ENCODE measurements around the gene RTN4RL1. TPM values are rescaled to one million over a fixed set of nuclear protein-coding genes. Genes with fewer than 3 reads are reported as not detected.

The RTN4RL1 gene
- total RNA-seq, 1 experiment from 2014 or later: 0.22 TPM

GRCh38 chr17:1947743-1948516 lies 77.2 kb downstream of the RTN4RL1 start:
- H3K27me3 ChIP-seq (ENCODE audit: insufficient read depth, low read length): no peaks in the 10 kb centered on the region
- H3K9me3 Mint-ChIP-seq: no peaks in the 10 kb centered on the region; a peak in 2 of 5 replicates
- no peak overlapping the region for H4K8ac ChIP-seq (replicated peaks; ENCODE audit: insufficient read length, low read depth, low read length)
- no peak overlapping the region for H2BK120ac ChIP-seq (ENCODE audit: low read depth, low read length, poor library complexity, severe bottlenecking)
- no peak overlapping the region for H3K4me2 ChIP-seq (ENCODE audit: insufficient read depth, insufficient read length, low read length)
- H3K4me3 Mint-ChIP-seq: no peak overlapping the region; a peak in 1 of 5 replicates
- H2BK20ac ChIP-seq (ENCODE audit: low read depth, low read length, poor library complexity, severe bottlenecking): no peak overlapping the region
- no peak overlapping the region for H4K5ac ChIP-seq (ENCODE audit: insufficient read length, low read depth, low read length)
- TF ChIP-seq CTCF (conservative IDR thresholded peaks at IDR 0.05): no peak
- no peak overlapping the region for H3K23ac ChIP-seq (ENCODE audit: insufficient read length, low read depth, low read length)
- no peak overlapping the region for H3K56ac ChIP-seq (ENCODE audit: insufficient read length, low read depth, low read length)
- no peak for DNase-seq
- H3K18ac ChIP-seq (ENCODE audit: insufficient read length, low read depth, low read length): no peak overlapping the region
- no CpG with 5 or more reads among the region's 22 CpGs for WGBS (ENCODE audit: extremely low coverage, insufficient read length, low lambda C conversion rate)
- H3K14ac ChIP-seq (ENCODE audit: insufficient read depth, low read length): peak overlapping the region; percentile 57; the same call in 1 of the 2 replicates
- H3K9me3 ChIP-seq (ENCODE audit: control insufficient read depth, low read depth, low read length): no peaks in the 10 kb centered on the region
- H3K36me3 Mint-ChIP-seq (ENCODE audit: insufficient read depth in 1 of 3, low read depth in 3 of 3): no peaks in the 10 kb centered on the region
- no peak overlapping the region for H2BK12ac ChIP-seq (ENCODE audit: insufficient read length, low read depth, low read length)
- H3K27ac Mint-ChIP-seq: no peak overlapping the region
- H2AFZ ChIP-seq (ENCODE audit: low read length): no peak overlapping the region
- no peak overlapping the region for H2BK5ac ChIP-seq (ENCODE audit: insufficient read length, low read length)
- H4K20me1 ChIP-seq (ENCODE audit: control insufficient read depth, insufficient read depth, insufficient read length): no peaks in the 10 kb centered on the region
- no peak overlapping the region for H3K4ac ChIP-seq (ENCODE audit: low read depth, low read length)
- H3T11ph ChIP-seq (ENCODE audit: low read length): no peak overlapping the region
- H2AK5ac ChIP-seq (ENCODE audit: insufficient read length, low read length): no peak overlapping the region
- no peak overlapping the region for H2BK15ac ChIP-seq (ENCODE audit: low read depth, low read length)
- peaks cover 5 to 15% of the 10 kb centered on the region in 2 experiments; a peak in 3 of 4 replicates for H3K4me1 Mint-ChIP-seq
- H4K91ac ChIP-seq (ENCODE audit: insufficient read length, low read depth, low read length): no peak overlapping the region
- no peaks in the 10 kb centered on the region for H3K23me2 ChIP-seq (ENCODE audit: insufficient read length, low read depth, low read length, poor library complexity, severe bottlenecking)
- no peaks in the 10 kb centered on the region for H3K79me1 ChIP-seq (ENCODE audit: insufficient read depth, low read depth, low read length, poor library complexity, severe bottlenecking)
- peaks cover 44% of the 10 kb centered on the region for H3K27me3 Mint-ChIP-seq (ENCODE audit: low read depth)
- H3K4me1 ChIP-seq (ENCODE audit: insufficient read depth, low read length): no peaks in the 10 kb centered on the region
- H3K9ac ChIP-seq (ENCODE audit: extremely low read depth, insufficient read length, low read length): no peak overlapping the region
- H3K79me2 ChIP-seq (ENCODE audit: insufficient read depth, low read length): no peaks in the 10 kb centered on the region
- H3K27ac ChIP-seq (ENCODE audit: insufficient read length, low read depth, low read length): no peak overlapping the region

Measured in H9 (cell line).